HG03103 (cell line): ENCODE measurements around the gene EPB41L5.
"Not testable (repeated sequence)": the region's sequence is repeated elsewhere in the genome, so short reads cannot be mapped to it uniquely, and the experiment has no call there.

Experiments
- ATAC-seq: cut with Tn5 transposase; IDR thresholded peaks from one replicate; pipeline ENCODE4 v1.9.1; 2021; ENCODE audit warnings: low read depth; ENCODE audit not compliant: unreplicated experiment

EPB41L5 gene

DNA sequence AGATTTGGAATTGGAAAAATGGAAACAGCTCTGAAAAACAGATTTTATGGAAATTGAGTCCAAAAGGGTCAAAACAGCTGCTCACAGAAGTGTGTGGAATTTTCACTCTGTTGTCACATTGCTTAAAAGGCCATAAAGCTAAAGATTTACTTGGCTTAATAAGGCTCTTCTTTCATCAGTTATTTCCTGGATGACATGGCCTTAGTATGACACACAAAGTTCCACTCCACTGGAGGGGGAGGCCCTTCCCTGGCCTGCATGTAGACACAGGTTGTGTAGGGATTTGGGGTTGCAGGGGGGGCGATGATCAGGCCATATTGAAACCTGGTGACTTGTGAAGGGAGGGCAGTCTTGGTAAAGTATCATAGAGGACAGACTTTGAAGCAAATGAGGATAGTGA is 176.3 kb downstream of the EPB41L5 start:
- no peak for ATAC-seq

DNA sequence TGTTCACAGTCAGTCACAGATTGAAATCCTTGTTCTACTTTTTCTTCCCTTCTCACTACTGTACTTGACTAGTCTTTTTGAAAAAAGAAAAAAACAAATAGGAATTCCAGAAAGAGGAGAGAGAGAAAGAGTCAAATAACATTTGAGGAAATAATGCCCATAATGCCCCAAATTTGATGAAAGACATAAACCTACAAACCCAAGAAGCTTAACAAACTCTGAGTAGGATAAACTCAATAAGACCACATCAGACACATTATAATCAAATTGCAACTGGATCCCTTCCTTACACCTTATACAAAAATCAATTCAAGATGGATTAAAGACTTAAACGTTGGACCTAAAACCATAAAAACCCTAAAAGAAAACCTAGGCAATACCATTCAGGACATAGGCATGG is 179.4 kb downstream of the EPB41L5 start:
- no peak for ATAC-seq

DNA sequence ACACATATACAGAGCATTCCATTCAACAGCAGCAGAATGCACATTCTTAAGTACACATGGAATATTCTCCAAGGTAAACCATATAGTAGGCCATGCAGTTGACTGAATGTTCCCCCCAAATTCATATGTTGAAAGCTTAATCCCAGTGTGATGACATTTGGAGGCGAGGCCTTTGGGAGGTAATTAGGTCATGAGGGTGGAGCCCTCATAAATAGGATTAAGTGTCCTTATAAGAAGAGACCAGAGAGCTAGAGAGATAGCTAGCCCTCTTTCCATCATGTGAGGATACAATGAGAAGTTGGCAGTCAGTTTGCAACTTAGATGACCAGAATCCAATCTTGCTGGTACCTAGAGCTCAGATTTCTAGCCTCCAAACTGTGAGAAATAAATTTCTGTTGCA is 182.7 kb downstream of the EPB41L5 start:
- no peak for ATAC-seq

DNA sequence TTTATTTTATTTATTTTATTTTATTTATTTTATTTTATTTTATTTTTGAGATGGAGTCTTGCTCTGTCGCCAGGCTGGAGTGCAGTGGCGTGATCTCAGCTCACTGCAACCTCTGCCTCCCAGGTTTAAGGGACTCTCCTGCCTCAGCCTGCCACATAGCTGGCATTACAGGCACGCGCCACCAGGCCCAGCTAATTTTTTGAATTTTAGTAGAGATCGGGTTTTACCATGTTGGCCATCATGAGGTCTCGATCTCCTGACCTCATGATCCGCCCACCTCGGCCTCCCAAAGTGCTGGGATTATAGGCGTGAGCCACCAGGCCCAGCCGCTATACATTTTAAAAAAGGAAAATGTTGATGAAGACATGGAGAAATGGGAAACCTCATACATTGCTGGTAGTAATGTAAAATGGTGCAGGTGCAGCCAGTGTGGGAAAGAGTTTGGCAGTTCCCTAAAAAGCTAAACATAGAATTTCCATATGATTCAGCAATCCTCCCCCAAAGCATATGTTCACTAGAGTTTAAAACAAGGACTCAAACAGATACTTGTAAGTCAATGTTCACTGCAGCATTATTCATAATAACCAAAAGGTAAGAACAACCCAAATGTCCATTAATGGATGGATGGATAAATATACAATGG is 187.1 kb downstream of the EPB41L5 start:
- ATAC-seq: not testable (repeated sequence)

DNA sequence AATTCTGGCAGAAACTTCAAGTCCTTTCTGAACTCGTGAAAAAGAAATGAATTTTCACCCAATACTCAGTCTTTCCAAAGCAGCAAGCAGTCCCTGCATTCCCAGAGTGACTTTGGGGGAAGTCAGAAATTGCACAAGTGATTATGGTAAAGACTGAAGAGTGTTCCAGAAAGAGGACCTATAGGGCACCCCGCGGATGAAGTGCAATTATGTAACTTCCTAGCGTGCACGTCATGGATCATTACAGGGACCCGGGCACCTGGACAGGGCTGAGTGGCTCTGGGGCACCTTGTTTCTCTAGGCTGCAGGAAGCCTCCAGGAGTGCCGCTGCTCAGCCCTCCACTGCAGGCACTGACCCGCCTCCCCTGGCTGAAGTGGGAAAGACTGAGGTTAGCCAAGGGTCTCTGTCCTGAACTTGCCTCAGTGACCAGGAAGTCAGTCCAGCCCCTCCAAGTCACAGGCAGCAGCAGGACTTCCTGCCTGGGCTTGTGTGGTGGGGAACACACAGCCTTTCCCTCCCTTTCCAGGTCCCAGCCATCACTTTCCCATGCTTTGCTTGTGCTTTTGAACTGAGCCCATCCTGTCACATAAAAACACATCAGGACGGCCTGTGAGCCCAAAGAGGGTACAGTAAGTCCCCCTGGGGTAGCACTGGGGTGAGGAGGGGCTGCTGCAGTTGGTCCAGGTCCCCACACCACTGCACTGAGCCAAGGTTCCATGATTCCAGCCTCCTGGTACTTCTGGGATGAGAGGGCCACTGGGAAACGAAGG is 190.6 kb downstream of the EPB41L5 start:
- ATAC-seq: no peak

DNA sequence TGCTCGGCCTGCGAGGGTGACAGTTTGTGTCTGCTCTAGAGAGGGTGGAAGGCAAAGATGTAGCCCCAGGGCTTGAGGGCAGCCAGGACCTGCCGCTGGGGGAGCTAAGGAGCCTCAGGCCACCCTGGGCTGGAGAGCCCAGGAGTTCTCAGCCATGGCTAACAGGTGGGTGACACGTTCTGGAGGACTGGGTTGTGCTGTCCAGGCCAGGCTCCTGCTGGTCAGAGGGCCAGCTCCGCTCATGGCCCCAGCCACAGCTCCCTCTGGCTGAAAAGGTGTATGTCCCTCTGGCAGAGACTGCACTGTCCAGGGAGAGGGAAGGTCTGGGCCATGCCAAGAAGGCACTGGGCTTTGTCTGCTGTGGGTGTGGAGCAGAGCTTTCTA is 191.1 kb downstream of the EPB41L5 start:
- no peak for ATAC-seq

DNA sequence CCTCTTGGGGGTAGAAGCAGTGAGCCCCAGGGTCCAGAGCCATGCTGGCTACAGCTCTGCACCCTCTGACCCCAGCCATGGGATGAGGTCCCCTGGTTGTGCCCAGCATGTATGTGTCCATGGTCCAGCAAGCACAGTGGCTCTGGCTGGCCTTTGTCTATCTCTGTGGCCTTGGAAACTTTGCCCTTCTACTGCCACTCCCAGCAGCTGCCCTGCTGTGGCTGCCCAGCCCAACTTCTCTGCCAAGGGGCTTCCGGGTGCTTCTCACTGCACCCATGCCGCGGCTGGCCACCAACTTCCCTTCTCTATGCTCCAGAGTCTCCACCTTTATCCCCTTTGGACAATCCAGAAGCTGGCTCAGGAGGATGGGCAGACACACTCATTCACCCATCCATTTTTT is 191.5 kb downstream of the EPB41L5 start:
- no peak for ATAC-seq

DNA sequence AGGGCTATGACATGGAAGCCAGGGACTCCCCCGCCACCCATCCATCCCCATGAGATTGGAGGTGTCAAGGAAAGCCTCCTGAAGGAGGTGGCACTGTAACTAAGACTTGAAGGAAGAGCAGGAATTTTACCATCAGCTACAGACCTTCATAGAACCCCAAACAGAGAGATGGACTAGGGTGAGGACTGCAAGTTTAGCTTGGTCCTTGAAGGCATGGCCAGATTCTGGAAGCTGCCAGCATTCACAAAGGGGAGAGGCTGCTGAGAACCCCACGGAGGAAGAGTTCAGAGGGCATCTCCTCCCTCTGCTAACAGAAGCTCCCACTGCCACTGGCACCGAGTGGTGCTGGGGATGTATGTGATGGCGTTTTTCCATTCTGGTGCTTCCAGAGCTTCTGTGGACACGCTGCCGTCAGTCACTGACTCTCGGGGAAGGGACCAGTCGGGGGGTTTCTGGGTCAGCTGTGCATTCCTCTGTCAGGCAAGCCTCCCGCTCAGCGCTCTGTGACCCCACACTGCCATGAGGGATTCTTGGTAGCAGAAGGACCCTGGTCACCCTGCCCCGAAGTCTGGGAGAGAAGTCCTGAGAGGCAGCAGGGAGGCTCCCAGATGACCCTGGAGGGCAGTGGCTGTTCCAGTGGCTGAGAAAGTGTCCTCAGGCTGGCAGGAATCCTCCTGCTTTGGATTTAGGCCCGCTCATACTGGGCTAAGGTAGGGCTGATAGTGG is 192.2 kb downstream of the EPB41L5 start:
- ATAC-seq: no peak

DNA sequence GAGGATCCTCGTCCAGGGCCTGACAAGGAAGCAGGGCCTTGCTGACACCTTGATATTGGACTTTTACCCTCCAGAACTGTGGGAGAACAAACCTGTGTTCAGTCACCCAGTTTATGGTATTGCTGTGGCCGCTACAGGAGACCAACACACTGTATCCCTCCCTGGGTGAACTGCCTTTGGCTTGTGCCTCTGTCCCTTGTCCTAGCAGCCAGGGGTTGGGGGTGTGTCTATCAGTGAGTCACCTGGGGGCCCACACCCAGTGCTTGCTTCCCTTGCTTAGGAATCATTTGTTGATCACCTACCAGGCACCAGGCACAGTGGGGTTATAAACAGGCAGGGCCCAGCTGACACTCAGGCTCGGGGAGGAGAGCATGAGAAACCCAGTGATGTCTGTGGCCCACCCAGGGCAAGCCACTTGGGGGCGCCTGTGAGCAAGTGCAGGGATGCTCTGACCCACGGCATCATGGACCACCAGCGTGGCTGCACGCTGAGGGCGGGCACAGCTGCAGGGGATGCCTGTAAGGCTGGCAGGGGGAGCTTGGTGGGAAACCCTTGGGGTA is 193.2 kb downstream of the EPB41L5 start:
- ATAC-seq: no peak

DNA sequence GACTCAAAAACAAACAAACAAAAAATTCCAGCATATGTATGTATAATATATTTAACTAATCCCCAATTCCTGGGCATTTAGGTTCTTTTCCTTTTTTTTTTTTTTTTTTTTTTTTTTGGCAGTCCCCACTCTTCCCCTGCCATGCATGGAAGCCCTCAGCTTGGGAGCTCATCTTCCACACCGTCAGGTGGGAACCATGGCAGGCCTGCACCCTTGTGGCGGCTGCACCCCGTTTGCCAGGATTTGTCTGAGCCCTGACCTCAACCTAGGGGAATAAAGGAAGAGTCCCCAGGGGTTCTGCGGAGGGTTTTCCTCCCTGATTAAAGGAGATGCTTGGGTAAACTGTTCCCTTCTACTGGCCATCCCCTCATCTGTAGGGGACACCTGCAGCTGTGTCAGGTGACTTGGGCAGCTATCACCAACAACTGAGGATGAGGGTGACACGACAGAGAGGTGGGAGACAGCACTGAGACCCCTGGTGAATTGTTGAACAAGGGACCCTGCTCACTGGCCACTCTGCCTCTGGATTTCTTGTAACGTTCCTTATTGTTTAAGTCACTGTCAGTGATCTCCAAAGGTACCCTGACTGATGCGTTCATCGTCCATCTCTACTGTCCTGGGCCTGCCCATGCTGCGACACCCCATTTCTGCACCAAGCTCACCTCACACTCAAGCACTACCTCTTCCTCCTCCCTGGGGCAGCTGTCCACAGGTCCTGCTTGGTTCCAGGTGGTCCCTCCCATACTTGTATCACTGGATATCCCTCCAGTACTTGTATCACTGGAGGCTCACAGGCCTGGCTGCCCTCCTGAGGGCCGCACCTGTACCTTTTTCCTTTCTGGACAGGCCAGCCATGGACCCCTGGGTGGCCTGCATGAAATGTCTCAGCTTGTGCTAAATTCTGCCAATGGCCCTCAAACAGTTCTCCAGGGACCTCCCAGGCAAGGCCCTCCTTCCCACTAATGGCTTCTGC is 195.8 kb downstream of the EPB41L5 start:
- no peak for ATAC-seq

DNA sequence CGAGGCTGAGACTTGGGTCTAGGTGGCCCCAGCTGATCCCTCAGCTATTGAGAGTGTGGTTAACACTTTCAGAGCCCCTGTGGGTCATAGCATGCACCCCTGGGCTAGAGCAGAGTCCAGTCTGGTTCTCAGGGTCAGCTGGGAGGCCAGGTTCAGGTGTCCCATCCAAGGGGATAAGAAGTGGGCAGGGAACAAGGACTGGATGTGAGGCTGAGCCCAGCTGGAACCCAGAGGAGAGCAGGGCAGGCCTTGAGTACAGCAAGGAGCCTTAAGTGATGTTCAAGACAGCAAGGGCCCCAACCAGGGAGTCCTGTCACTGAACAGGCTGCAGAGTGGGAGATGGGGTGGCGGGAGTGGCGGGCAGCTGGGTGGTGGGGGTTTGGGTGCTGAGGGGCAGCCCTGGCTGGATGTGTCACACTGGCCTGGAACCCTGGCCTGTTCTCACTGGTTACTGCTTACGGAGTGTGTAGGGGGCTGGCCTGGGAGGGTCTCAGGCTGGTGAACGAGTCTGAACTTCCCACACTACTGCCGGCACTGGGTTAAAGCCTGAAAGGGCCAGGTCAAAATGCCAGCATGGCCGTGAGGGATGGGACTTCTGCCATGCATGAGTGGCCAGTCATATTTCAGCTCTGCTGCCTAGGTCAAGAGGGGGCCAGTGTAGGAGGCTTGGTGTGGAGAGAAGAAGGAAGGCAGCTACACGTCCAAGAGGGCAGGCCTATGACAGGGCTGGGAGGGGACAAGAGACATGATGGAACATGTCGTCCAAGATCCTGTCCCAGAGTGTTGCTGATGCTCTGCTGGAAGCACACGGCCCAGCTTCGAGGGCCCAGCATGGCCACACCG is 196.8 kb downstream of the EPB41L5 start:
- no peak for ATAC-seq

DNA sequence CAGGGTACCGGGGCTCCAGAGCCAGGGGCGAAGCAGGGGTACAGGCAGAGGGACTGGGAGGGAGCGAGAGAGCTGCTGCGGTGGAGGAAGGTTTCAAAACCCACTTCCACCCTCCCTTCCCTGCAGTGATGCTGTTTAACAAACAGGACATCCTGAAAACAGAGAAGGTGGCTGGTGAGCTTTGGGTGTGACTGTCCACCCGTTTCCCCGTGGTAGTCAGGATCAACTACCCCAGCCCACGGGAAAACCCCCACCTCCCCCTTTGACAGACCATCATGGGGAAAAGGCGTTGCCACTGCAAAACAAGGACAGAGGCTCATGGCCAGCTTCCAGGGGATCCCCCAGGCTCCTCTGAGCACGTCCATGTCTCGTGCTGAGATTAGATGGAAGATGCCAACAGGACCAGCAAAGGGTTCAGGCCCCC is 197.4 kb downstream of the EPB41L5 start:
- no peak for ATAC-seq

DNA sequence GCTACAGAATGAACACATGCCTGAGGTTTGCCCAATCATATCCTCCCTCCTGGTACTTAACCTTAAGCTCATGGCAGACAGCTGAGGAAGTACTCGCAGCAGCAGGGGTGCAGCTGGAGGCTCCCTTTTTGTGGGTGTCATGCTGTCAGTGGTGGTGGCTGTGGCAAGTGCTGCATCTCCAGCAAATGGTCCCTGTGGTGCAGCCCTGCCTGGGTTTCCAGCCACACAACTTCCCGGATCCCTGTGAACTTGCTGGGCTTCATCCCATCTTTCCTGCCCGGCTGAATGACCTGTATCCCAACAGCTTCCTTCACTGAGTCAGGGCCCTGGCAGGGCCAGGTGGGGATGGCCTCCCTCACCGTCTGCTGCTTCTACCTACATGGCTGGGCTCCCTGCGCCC is 205.3 kb downstream of the EPB41L5 start:
- no peak for ATAC-seq

DNA sequence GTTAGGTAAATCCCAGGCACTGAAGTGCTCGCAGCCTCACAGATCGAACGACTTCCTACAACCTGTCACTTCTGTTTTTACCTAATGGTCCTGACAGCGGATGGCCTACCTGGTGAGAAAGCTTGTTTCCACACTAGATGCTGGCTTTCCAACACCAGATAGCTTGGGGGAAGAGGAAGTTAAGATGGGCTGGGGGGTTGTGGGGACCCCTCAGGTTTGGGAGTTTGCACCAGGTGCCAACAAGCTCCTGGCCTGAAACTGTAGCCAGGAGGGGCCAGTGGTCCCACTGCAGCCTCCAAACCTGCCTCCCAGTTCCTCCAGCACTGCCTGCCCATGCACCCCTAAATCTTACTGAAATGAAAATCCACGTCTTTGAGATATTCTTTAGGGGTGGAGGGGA is 206.4 kb downstream of the EPB41L5 start:
- no peak for ATAC-seq

DNA sequence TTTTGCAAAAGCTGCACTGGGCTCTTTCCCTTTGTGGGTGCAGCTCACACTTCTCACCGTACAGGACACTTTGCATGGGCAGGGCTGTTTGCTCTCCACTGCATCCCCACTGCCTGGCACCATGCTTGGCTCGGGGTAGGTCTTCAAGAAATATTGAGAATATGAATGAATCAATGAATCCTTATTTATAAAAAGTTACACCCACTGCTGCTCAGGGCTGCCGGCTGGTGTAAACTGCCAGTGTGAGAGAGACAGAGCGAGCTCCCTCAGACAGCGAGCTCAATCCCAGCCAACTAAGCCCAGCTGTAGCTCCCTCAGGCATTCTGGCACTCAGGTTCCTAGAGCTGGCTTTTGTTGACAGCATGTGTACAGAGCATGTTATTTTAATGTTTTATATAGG is 206.9 kb downstream of the EPB41L5 start:
- no peak for ATAC-seq

DNA sequence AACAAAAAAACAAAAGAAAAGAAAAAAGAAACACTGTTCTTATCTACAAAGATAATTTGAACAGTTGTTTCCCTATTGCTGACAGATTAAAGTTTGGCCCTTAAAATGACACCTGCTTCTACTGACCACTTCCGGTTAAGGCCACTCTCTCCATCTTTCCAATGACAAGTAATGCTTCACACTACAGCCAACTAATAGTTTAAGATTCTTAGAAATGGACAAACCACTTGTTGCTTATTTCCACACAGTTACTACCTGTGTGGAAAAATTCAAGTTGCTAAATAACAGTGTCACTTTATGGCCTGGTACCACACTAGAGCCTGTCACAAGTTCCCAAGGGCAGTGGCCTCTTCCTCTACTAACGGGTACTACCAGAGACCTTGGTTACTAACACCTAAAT is 207.9 kb downstream of the EPB41L5 start:
- ATAC-seq: no peak

DNA sequence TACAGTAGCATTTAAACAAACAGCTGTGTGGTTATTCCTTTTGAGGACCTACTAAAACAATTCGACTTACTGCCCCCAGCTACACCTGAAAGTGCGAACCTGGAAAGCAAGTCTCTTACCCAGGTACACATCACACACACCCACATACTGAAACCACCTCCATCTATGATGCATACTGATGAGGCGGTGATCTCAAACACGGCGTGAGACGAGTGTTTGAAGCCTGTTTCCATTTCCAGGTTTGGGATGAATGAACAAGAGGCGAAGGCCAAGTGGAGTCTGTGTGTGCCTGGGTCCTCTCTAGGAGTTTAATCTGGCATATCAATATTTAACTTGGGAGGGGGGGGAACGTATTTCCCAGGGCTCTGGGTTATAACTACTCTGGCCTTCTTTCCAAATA is 208.7 kb downstream of the EPB41L5 start:
- no peak for ATAC-seq

DNA sequence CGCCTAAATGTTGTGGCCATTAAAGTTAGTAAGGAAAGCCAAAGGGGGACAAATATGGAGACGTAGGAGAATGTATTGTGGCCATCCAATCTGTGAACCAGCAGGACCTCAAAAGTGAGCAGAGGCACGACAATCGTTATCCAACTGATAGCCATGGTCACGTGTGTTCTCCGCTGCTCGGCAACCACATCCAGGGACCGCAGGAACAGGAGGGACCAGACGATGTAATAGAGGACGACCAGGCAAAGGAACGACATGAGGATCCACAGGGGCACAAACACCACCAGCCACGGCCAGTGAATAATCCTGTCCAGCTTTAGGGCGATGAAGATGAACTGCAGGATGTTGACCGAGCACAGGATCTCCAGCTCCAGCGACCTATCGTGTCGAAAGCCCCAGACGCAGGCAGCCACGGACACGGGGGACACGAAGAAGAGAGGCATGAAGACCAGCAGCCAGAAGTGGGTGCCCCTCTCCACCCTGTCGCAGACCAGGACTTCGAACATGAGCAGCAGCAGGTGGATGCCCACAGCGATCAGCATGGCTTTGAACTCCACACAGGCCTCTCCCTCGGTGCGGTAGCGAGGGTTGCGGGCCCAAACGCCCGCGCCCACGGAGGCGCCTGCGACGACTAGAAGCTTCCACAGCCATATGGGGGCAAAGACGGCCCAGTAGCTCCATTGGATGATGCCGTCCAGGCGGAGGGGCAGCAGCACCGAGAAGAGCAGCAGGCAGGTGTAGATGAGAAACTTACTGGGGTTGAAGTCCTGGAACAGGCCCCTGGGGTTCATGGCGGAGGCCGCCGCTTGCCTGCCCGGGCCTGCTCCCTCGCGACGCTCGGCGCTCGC is 209.5 kb downstream of the EPB41L5 start:
- ATAC-seq: no peak
